GM21723 (cell line): ENCODE results near the gene TACC3.
A peak's percentile ranks its signal among the peaks of the same experiment; 100 is the strongest.

ENCODE experiments used
- ATAC-seq: cut with Tn5 transposase; IDR thresholded peaks from one replicate; pipeline ENCODE4 v1.9.1; 2021; ENCODE audit warnings: mild to moderate bottlenecking, moderate library complexity; ENCODE audit not compliant: unreplicated experiment

TACC3 gene

DNA sequence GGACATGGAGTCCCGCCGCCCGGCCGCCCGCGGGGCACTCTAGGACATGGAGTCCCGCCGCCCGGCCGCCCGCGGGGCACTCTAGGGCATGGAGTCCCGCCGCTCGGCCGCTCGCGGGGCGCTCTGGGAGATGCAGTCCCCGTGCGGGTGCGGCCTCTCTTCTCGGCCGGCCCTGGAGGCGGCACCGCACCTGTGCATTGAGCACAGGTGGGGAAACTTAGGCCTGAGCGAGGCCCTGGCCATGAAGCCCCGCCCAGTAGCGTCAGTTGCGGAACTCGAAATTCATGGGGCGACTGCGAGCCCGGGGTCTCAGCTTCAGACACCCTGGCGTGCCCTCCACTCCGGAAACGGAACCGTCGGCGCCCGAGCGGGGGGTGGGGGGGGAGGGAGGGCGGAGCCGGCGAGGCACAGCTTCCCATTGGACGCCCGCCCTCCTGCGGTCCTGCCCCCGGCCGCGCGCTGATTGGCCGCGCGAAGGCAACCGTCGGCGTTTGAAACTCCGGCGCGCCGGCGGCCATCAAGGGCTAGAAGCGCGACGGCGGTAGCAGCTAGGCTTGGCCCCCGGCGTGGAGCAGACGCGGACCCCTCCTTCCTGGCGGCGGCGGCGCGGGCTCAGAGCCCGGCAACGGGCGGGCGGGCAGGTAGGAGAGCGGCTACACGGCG is at the start of gene TACC3, which contains the start of gene TMEM129:
TSS of gene TACC3 (plus strand) at position 519 of the 663 bp plus-strand sequence. CDS start 1,901 bp downstream, outside the sequence.
TSS of gene TMEM129 (minus strand) at position 321 of the 663 bp plus-strand sequence. CDS start 486 bp downstream, outside the sequence.
- ATAC-seq, result peak; percentile 75

- ATAC-seq, result no peak
Observed at GRCh38 chr4:1673671-1674070, 47.6 kb upstream of the TACC3 start.

DNA sequence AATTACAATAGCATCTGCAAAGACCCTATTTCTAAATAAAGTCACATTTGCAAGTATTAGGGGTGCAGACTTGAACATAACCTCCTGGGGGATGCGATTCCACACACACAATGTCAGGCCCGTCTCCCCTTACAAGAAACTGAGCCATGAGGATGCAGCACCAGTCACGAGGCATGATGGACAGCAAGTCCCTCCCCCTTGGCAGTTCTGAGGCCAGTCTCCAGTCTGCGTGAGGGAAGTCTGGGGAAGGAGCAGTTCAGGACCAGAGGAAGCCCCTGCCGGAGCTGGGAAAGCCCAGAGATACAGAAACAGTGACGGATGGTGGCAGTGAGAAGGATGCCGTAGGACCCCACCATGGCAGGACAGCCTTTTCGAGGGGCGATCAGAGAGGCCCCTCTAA is 46.6 kb upstream of the TACC3 start:
- no peak for ATAC-seq

DNA sequence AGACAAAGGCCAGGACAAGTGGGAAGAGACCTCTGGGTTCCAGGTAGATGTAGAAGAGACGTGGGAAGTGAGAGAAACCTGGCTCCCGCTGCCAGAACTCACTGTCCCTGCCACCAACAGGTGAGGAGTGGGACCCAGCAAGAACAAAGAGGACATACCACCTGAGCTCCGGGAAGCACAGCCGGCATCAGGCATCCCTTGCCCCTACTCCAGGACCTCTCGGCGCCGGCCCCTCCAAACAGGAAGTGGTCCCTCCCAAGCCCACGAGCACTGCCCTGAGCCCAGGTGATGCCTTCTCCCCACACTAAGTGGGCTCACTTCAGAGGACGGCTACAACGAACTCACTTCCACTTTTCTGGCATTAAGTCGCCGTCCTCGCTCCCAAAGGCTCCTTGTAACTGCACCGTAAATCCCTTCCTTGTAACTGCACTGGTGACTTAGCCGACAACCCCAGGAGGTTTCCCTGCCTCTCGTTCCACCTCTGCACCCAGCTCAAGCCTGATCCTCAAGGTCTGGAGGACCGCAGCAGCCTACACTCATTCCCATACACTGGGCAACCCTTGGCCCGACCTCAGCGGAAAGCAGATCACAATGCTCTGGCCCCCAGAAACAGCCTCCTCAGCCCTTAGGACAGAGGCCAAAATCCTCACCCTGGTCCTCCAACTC is 46.1 kb upstream of the TACC3 start:
- no peak for ATAC-seq

DNA sequence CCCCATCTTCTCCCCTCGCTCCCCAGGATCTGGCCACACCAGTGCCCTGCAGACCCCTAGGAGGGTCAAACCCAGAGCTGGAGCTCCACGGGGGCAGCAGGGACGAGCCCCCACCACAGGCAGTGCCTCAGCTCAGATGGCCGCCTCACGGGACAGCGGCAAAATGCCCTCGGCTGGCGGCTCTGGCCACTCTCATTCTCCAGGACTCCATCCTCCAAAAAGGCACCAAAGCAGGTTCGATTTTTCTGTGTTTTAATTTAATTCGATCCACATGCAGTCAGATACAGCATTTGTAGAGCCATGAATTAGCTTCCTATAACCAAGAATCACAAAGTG is 45.6 kb upstream of the TACC3 start:
- no peak for ATAC-seq

DNA sequence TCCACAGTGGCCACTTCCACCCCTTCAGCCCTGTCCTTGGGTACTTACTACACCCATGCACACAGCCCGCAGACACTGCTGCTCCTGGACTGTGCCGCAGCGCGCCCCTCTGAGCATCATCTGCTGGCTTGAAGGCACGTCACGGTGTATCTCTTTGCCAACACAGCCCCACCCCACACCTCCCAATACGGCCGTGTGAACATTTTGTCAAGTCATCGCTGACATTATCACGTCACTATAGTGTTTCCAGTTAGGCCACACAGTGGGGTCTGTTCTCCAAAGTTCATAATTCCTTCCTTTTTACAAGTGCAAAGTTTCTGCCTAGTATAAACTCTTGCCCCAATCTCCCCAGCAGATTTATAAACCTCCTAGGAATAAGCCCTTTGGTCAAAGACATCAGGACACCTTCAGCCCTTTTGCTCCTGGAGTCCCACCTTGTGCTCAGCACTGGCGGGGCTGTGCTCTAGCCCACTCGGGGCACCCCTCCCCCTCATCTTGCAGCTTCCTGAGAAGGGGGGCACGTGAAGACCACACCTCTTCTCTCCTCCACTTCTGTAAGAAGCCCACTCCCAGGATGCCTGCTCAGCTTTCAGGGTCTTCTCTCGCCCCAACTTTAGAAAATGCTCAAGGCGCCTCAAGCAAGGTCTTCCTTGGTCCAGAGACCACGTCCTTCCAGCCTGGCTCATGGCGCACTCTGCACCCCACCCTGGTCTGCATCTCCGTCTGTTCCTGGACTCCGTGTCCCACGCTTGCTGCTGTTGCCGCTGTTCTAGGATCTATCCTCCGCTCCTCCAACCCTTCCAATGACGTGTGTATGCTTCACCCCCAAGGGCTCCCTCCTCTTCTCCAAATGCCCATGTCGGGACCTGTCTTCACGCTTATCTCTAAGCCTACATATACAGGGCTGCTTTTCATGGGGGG is 44.5 kb upstream of the TACC3 start:
- no peak for ATAC-seq

GRCh38 chr4:1678244-1678643 is 43.1 kb upstream of the TACC3 start:
- ATAC-seq, result no peak

DNA sequence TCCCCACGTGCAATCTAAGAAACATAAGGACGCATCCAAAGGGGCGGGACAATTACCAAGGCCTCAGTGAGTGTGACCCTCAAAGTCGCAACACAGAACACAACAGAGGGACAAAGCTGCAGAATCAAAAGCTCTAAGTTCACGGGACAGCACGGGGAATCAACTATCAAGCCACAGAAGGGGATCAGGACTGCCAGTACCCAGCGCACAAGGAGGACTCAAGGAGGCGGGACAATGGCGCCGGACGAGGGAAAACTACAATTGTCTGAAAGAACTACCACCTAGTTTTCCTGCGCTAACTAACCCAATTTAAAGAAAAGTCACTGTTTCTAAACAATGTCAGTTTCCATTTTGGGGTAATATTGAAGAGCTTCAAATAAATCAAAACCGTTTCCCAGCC is 38.5 kb upstream of the TACC3 start:
- ATAC-seq, result no peak

DNA sequence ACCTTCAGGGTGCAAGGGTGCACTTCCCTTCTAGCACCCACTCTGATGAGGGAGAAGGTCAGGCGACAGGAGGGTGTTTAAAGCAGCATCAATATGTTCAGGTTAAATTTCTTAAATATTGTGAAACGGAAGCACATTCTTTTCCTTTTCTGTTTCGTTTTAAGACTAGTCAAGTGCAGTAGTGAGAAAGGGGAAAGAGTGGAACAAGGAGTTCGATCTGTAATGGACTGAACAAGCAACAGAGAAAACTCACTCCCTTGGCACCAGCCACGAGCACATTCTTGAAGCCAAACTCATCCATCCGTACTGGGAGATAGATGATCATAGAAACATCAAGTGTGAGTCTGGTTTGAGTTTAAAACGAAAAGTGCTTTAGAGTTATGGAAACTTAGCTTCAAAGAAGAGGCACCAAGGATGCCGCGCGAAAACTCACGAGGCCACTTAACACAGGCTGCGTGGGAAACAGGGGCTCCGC is 38.0 kb upstream of the TACC3 start:
- no peak for ATAC-seq

GRCh38 chr4:1683736-1684505 is 37.4 kb upstream of the TACC3 start, which contains the start of gene FAM53A:
TSS of gene FAM53A (minus strand) at chr4:1684313. CDS start at chr4:1668741, 15,572 bp downstream.
- peak; percentile 79 for ATAC-seq

GRCh38 chr4:1684506-1685234 is 36.7 kb upstream of the TACC3 start:
- ATAC-seq, result peak; percentile 6

GRCh38 chr4:1685235-1686150 is 35.8 kb upstream of the TACC3 start:
- no peak for ATAC-seq

DNA sequence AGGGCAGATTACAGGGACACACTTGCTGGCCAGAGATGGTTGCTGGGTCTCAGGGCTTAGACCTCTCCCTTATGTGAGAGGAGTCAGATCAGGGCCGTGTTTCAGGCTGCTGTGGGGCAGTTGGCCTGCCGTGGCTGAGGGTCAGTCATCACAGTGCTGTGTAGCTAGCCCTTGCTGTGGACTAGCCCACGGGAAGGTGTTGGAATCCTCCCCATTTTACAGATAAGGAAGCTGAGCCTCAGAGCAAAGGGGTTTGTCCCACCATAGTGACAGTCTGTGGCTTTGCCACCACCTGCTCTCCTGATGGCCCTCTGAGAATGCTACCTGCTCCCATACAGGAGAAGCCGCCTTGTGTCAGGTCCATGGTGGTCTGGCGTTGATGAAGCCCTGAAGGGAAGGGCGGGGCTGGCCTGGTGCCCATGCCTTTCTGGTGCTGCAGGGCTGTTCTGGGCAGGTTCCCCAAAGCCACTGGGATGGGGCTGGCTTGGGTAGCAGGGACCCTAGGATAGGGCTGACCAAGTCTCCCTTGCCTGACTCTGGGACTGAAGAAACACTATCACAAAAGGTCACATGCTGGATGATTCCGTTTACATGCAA is 34.8 kb upstream of the TACC3 start:
- no peak for ATAC-seq

DNA sequence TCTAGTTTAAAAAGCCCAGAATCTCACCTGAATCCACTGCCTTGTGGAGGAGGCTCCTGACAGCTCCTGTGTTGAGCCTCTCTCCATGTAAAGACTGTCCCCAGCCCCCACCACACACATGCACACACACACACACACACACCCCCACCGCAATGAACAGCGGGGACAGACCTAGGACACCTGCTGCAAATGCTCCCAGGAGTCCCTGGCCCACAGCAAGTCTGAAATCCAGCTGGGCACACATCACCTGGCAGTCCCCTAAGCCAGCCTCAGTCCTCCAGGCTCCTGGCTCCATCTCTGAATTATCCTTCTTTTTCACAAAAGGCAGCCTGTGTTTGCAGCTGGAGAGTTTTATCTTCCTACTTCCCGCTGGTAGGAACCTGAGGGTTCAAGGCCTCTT is 30.6 kb upstream of the TACC3 start:
- no peak for ATAC-seq

GRCh38 chr4:1691737-1692373 is 29.5 kb upstream of the TACC3 start:
- no peak for ATAC-seq

- peak; percentile 79 for ATAC-seq
Observed at GRCh38 chr4:1693131-1693896, 28.0 kb upstream of the TACC3 start.

DNA sequence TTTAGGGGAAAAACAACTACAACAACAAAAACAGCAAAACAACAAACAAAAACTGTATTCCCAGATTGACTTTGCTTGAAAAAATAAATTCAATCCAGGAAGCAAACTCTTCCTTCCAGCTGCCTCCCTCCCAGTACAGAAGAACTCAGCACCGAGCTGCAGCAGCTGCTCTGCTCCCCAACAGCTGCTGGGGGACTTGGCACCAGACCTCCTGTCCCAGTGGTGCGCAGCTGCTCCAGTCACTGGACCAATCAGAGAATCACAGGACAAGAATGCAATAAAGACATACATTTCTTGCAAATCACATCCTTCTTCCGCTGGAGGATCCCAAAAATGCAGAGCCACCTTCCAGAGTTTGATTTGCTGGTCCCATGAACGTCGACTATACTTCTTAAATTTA is 25.4 kb upstream of the TACC3 start:
- ATAC-seq, result no peak
